Measurements from ENCODE around the gene ERI2. TPM values are rescaled to one million over a fixed set of nuclear protein-coding genes. Genes with fewer than 3 reads are reported as not detected.

ERI2 gene
- total and polyA plus RNA-seq, 2 of the 4 experiments (the other 2 are of a cell fraction) = 7.5 to 10.2 TPM

DNA sequence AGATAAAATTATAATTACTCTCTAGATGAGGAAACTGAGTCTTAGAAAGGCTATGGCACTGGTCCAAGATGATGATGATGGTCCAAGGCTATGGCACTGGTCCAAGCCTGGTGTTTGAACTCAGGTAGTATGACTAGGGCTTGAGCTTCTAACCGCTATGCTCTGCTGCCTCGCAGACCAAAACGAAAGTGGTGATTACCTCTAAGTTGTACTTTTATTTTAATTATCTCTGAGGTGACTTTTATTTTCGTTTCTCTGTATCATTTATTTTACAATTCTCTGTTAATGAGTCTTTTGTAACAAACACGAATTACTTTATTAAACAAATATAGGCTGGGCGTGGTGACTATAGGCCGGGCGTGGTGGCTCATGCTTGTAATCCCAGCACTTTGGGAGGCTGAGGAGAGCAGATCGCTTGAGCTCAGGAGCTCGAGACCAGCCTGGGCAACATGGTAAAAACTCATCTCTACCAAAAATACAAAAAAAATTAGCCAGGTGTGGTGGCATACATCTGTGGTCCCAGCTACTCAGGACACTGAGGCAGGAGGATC lies 5.7 kb upstream of the ERI2 start:
- H2AK9ac ChIP-seq (replicated peaks; ENCODE audit: low read depth, low read length, poor library complexity) = no peak overlapping the region
- no peak overlapping the region for H3K9ac ChIP-seq (ENCODE audit: low read depth, low read length)
- H3K9me3 ChIP-seq (ENCODE audit: control insufficient read depth, insufficient read depth, low read length) = no peaks in the 10 kb centered on the region
- H4K20me1 ChIP-seq (ENCODE audit: insufficient read depth, low read length) = no peaks in the 10 kb centered on the region
- intact Hi-C loops (cut with micrococcal nuclease) (no loop called here), dilution Hi-C loops (cut with HindIII; ENCODE audit: low sequenced_read_pairs, unreplicated experiment) (no loop called here), in situ Hi-C loops (cut with MboI; ENCODE audit: low sequenced_read_pairs) (no loop called here)
- CTCF ChIA-PET = no interaction called here
- BruUV-seq (replicated peaks) = no TSS peak
- H3K9me1 ChIP-seq (ENCODE audit: insufficient read depth, low read length) = peaks cover 8% of the 10 kb centered on the region
- H2BK120ac ChIP-seq (ENCODE audit: low read depth, low read length) = no peak overlapping the region
- ATAC-seq (ENCODE audit: low read depth) (no peak), DNase-seq (no peak)
- H4K5ac ChIP-seq (ENCODE audit: low read depth, low read length) = no peak overlapping the region
- H3K18ac ChIP-seq (ENCODE audit: low read depth, low read length) = no peak overlapping the region
- no peak overlapping the region for H3K4me3 ChIP-seq (ENCODE audit: insufficient read depth, low read depth, low read length)
- no peaks in the 10 kb centered on the region for H3K27me3 ChIP-seq (ENCODE audit: control insufficient read depth, insufficient read depth, low read length)
- POLR2A ChIA-PET (ENCODE audit: unreplicated experiment) = no interaction called here
- H4K91ac ChIP-seq (ENCODE audit: insufficient read depth, low read depth, low read length) = no peak overlapping the region
- no peaks in the 10 kb centered on the region for H3K4me1 ChIP-seq (ENCODE audit: control insufficient read depth, insufficient read depth, low read length)
- no peak overlapping the region for H3K56ac ChIP-seq (ENCODE audit: extremely low read depth, insufficient read depth, low read length)
- TF ChIP-seq SMC3 (IDR thresholded peaks at IDR 0.05; ENCODE audit: low read depth, low read length) (no peak), RFX5 (IDR thresholded peaks at IDR 0.05; ENCODE audit: low read depth, low read length) (no peak), CEBPB (IDR thresholded peaks at IDR 0.05; ENCODE audit: low read depth, low read length) (no peak), POLR2A (IDR thresholded peaks at IDR 0.05; ENCODE audit: low read depth, low read length) (no peak), MXI1 (IDR thresholded peaks at IDR 0.05; ENCODE audit: borderline replicate concordance, low read depth, low read length) (no peak), FOS (IDR thresholded peaks at IDR 0.05; ENCODE audit: low read depth, low read length) (no peak), MAFK (IDR thresholded peaks at IDR 0.05; ENCODE audit: low read depth, low read length) (no peak), RCOR1 (IDR thresholded peaks at IDR 0.05; ENCODE audit: insufficient replicate concordance, low read length) (no peak), NFE2L2 (IDR thresholded peaks at IDR 0.05; ENCODE audit: low read depth, low read length) (no peak), BHLHE40 (IDR thresholded peaks at IDR 0.05; ENCODE audit: low read depth, low read length) (no peak), CHD1 (IDR thresholded peaks at IDR 0.05; ENCODE audit: low read depth, low read length) (no peak), MAZ (IDR thresholded peaks at IDR 0.05; ENCODE audit: borderline replicate concordance, low read depth, low read length) (no peak), RAD21 (IDR thresholded peaks at IDR 0.05; ENCODE audit: low read length) (no peak)
- TF ChIP-seq, protein P1, sequence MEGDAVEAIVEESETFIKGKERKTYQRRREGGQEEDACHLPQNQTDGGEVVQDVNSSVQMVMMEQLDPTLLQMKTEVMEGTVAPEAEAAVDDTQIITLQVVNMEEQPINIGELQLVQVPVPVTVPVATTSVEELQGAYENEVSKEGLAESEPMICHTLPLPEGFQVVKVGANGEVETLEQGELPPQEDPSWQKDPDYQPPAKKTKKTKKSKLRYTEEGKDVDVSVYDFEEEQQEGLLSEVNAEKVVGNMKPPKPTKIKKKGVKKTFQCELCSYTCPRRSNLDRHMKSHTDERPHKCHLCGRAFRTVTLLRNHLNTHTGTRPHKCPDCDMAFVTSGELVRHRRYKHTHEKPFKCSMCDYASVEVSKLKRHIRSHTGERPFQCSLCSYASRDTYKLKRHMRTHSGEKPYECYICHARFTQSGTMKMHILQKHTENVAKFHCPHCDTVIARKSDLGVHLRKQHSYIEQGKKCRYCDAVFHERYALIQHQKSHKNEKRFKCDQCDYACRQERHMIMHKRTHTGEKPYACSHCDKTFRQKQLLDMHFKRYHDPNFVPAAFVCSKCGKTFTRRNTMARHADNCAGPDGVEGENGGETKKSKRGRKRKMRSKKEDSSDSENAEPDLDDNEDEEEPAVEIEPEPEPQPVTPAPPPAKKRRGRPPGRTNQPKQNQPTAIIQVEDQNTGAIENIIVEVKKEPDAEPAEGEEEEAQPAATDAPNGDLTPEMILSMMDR (conservative IDR thresholded peaks at IDR 0.05; ENCODE audit: low read depth, low read length) = no peak
- TF ChIP-seq, protein P2, sequence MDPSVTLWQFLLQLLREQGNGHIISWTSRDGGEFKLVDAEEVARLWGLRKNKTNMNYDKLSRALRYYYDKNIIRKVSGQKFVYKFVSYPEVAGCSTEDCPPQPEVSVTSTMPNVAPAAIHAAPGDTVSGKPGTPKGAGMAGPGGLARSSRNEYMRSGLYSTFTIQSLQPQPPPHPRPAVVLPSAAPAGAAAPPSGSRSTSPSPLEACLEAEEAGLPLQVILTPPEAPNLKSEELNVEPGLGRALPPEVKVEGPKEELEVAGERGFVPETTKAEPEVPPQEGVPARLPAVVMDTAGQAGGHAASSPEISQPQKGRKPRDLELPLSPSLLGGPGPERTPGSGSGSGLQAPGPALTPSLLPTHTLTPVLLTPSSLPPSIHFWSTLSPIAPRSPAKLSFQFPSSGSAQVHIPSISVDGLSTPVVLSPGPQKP (IDR thresholded peaks at IDR 0.05; ENCODE audit: borderline replicate concordance, low read depth, low read length) = no peak
- TF ChIP-seq, protein P3, sequence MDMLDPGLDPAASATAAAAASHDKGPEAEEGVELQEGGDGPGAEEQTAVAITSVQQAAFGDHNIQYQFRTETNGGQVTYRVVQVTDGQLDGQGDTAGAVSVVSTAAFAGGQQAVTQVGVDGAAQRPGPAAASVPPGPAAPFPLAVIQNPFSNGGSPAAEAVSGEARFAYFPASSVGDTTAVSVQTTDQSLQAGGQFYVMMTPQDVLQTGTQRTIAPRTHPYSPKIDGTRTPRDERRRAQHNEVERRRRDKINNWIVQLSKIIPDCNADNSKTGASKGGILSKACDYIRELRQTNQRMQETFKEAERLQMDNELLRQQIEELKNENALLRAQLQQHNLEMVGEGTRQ (IDR thresholded peaks at IDR 0.05; ENCODE audit: low read depth, low read length) = no peak
- no peak overlapping the region for H3K27ac ChIP-seq (ENCODE audit: insufficient read depth, low read length)
- H2AFZ ChIP-seq (replicated peaks; ENCODE audit: low read length, poor library complexity) = no peak overlapping the region
- no peak overlapping the region for H4K8ac ChIP-seq (ENCODE audit: low read depth in 2 of 2, low read length in 2 of 2)
- H2BK20ac ChIP-seq (ENCODE audit: low read depth, low read length) = no peak overlapping the region
- no peak overlapping the region for H2BK15ac ChIP-seq (ENCODE audit: low read depth, low read length)
- no peak overlapping the region for H3K4ac ChIP-seq (ENCODE audit: low read depth, low read length)
- no peaks in the 10 kb centered on the region for H3K36me3 ChIP-seq (ENCODE audit: control insufficient read depth, insufficient read depth, low read length)
- no peak overlapping the region for H3K23ac ChIP-seq (ENCODE audit: low read depth, low read length)
- WGBS, 2 experiments (ENCODE audit: extremely low coverage in 2 of 2, insufficient read length in 1 of 2) = no CpG with 5 or more reads among the region's 10 CpGs
- peaks cover 9 to 23% of the 10 kb centered on the region in 2 experiments for H3K79me1 ChIP-seq (ENCODE audit: low read depth in 1 of 2, low read length in 2 of 2)
- no peak overlapping the region for H3K14ac ChIP-seq (replicated peaks; ENCODE audit: low read depth, low read length)
- no peak overlapping the region for H2BK5ac ChIP-seq (ENCODE audit: low read depth, low read length, poor library complexity, severe bottlenecking)
- H3K4me2 ChIP-seq (ENCODE audit: low read depth, low read length) = no peak overlapping the region
- H2AK5ac ChIP-seq (ENCODE audit: low read depth, low read length) = no peak overlapping the region

All from IMR-90 (cell line).